Measurements from ENCODE around the gene ANKMY1. TPM values are rescaled to one million over a fixed set of nuclear protein-coding genes. Genes with fewer than 3 reads are reported as not detected.
"Not testable (repeated sequence)": the region's sequence is repeated elsewhere in the genome, so short reads cannot be mapped to it uniquely, and the experiment has no call there.

The ANKMY1 gene
- total and polyA plus RNA-seq, 5 donors from 2014 or later = 3.8 to 37.2 (median 9.6) TPM

- H3K27ac ChIP-seq (ENCODE audit: insufficient read depth, low read length, poor library complexity, severe bottlenecking) = no peak overlapping the region
- DNase-seq (no peak), ATAC-seq (ENCODE audit: low read depth in 2 of 2) (no peak)
- Mint-ChIP-seq H3K27ac (no peak overlapping the region), H3K36me3 (peaks cover 21% of the 10 kb centered on the region), H3K9me3 (peaks cover 0 to 2% (median 1%) of the 10 kb centered on the region in 7 donors), H3K4me3 (no peak overlapping the region), H3K27me3 (no peaks in the 10 kb centered on the region), H3K4me1 (peaks cover 25 to 36% (median 32%) of the 10 kb centered on the region in 4 donors)
- no peaks in the 10 kb centered on the region for H3K9me3 ChIP-seq (ENCODE audit: control insufficient read depth in 2 of 2, low read length in 2 of 2)
- H3K4me1 ChIP-seq (ENCODE audit: control insufficient read depth, insufficient read depth, low read length, poor library complexity, severe bottlenecking) = peaks cover 39% of the 10 kb centered on the region
- no peaks in the 10 kb centered on the region for H3K27me3 ChIP-seq (ENCODE audit: control insufficient read depth, insufficient read depth, low read length)
- peaks cover 28% of the 10 kb centered on the region for H3K36me3 ChIP-seq (ENCODE audit: control insufficient read depth, insufficient read depth, low read length)
- no peak overlapping the region for H3K4me3 ChIP-seq (ENCODE audit: low read depth, low read length)
Observed at GRCh38 chr2:240555541-240556250, 2.1 kb downstream of the ANKMY1 start.

- H3K4me1 Mint-ChIP-seq = peaks cover 23 to 34% (median 30%) of the 10 kb centered on the region in 4 donors
- H3K4me3 Mint-ChIP-seq = no peak overlapping the region
- no peak for ATAC-seq (ENCODE audit: low read depth in 2 of 2)
- Histone ChIP-seq H3K27ac (ENCODE audit: insufficient read depth, low read length, poor library complexity, severe bottlenecking) (no peak overlapping the region), H3K27me3 (ENCODE audit: control insufficient read depth, insufficient read depth, low read length) (no peaks in the 10 kb centered on the region), H3K36me3 (ENCODE audit: control insufficient read depth, insufficient read depth, low read length) (peaks cover 30% of the 10 kb centered on the region), H3K9me3 (ENCODE audit: control insufficient read depth in 2 of 2, low read length in 2 of 2) (no peaks in the 10 kb centered on the region), H3K4me3 (ENCODE audit: low read depth, low read length) (no peak overlapping the region), H3K4me1 (ENCODE audit: control insufficient read depth, insufficient read depth, low read length, poor library complexity, severe bottlenecking) (peaks cover 37% of the 10 kb centered on the region)
- H3K9me3 Mint-ChIP-seq = peaks cover 0 to 2% (median 2%) of the 10 kb centered on the region in 7 donors
- H3K27me3 Mint-ChIP-seq = no peaks in the 10 kb centered on the region
- peaks cover 22% of the 10 kb centered on the region for H3K36me3 Mint-ChIP-seq
- DNase-seq = no peak
- H3K27ac Mint-ChIP-seq = peak overlapping the region in 1 of 3 donors; percentile 45
Observed at GRCh38 chr2:240554767-240555493, 2.9 kb downstream of the ANKMY1 start.

- Histone ChIP-seq H3K27ac (ENCODE audit: insufficient read depth, low read length, poor library complexity, severe bottlenecking) (no peak overlapping the region), H3K4me3 (ENCODE audit: low read depth, low read length) (no peak overlapping the region), H3K9me3 (ENCODE audit: control insufficient read depth in 2 of 2, low read length in 2 of 2) (no peaks in the 10 kb centered on the region), H3K27me3 (ENCODE audit: control insufficient read depth, insufficient read depth, low read length) (no peaks in the 10 kb centered on the region), H3K36me3 (ENCODE audit: control insufficient read depth, insufficient read depth, low read length) (peaks cover 30% of the 10 kb centered on the region), H3K4me1 (ENCODE audit: control insufficient read depth, insufficient read depth, low read length, poor library complexity, severe bottlenecking) (peaks cover 27% of the 10 kb centered on the region)
- Mint-ChIP-seq H3K4me3 (no peak overlapping the region), H3K9me3 (peaks cover 0 to 2% (median 2%) of the 10 kb centered on the region in 7 donors), H3K27me3 (no peaks in the 10 kb centered on the region), H3K27ac (no peak overlapping the region), H3K36me3 (peaks cover 22% of the 10 kb centered on the region), H3K4me1 (peaks cover 17 to 25% (median 21%) of the 10 kb centered on the region in 4 donors)
- ATAC-seq (ENCODE audit: low read depth in 2 of 2) (no peak), DNase-seq (no peak)
Observed at GRCh38 chr2:240553956-240554480, 3.8 kb downstream of the ANKMY1 start.

- Mint-ChIP-seq H3K36me3 (peaks cover 22% of the 10 kb centered on the region), H3K4me3 (no peak overlapping the region), H3K9me3 (peaks cover 0 to 3% (median 2%) of the 10 kb centered on the region in 7 donors), H3K4me1 (peaks cover 11 to 15% (median 14%) of the 10 kb centered on the region in 4 donors), H3K27ac (no peak overlapping the region), H3K27me3 (no peaks in the 10 kb centered on the region)
- no peaks in the 10 kb centered on the region for H3K9me3 ChIP-seq (ENCODE audit: control insufficient read depth in 2 of 2, low read length in 2 of 2)
- H3K4me3 ChIP-seq (ENCODE audit: low read depth, low read length) = no peak overlapping the region
- ATAC-seq (ENCODE audit: low read depth in 2 of 2) = no peak
- peaks cover 30% of the 10 kb centered on the region for H3K36me3 ChIP-seq (ENCODE audit: control insufficient read depth, insufficient read depth, low read length)
- no peak for DNase-seq
- no peaks in the 10 kb centered on the region for H3K27me3 ChIP-seq (ENCODE audit: control insufficient read depth, insufficient read depth, low read length)
- H3K27ac ChIP-seq (ENCODE audit: insufficient read depth, low read length, poor library complexity, severe bottlenecking) = no peak overlapping the region
- H3K4me1 ChIP-seq (ENCODE audit: control insufficient read depth, insufficient read depth, low read length, poor library complexity, severe bottlenecking) = peaks cover 5% of the 10 kb centered on the region
Observed at GRCh38 chr2:240551811-240552210, 6.0 kb downstream of the ANKMY1 start.

GRCh38 chr2:240551288-240551687 lies 6.5 kb downstream of the ANKMY1 start:
- ATAC-seq (ENCODE audit: low read depth in 2 of 2) = no peak
- DNase-seq = no peak
- Mint-ChIP-seq H3K4me1 (peaks cover 5 to 10% (median 9%) of the 10 kb centered on the region in 4 donors), H3K36me3 (peaks cover 18% of the 10 kb centered on the region), H3K27me3 (no peaks in the 10 kb centered on the region), H3K4me3 (no peak overlapping the region), H3K9me3 (peaks cover 0 to 3% (median 2%) of the 10 kb centered on the region in 7 donors), H3K27ac (no peak overlapping the region)
- H3K27ac ChIP-seq (ENCODE audit: insufficient read depth, low read length, poor library complexity, severe bottlenecking) = no peak overlapping the region
- peaks cover 30% of the 10 kb centered on the region for H3K36me3 ChIP-seq (ENCODE audit: control insufficient read depth, insufficient read depth, low read length)
- H3K27me3 ChIP-seq (ENCODE audit: control insufficient read depth, insufficient read depth, low read length) = no peaks in the 10 kb centered on the region
- H3K9me3 ChIP-seq (ENCODE audit: control insufficient read depth in 2 of 2, low read length in 2 of 2) = no peaks in the 10 kb centered on the region
- H3K4me3 ChIP-seq (ENCODE audit: low read depth, low read length) = no peak overlapping the region
- H3K4me1 ChIP-seq (ENCODE audit: control insufficient read depth, insufficient read depth, low read length, poor library complexity, severe bottlenecking) = peaks cover under 1% of the 10 kb centered on the region

DNA sequence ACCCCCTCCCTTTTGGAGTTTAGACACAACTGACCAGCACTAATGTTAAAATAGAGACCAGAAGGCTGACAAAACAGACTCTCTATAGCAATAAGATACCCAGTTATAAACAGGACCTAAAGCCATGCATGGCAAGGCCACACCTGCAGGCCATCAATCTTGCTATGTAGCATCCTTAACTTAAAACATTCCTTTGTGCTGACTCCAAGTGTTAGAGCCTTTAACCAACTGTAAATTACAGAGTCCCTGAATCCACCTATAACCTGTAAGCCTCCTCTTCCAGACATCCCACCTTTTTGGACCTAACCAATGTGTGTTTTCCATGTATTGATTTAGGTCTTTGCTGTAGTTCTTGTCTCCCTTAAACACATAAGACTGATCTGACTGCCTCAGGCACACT lies 17.9 kb downstream of the ANKMY1 start:
- H3K36me3 Mint-ChIP-seq = peaks cover 55% of the 10 kb centered on the region
- H3K4me1 ChIP-seq (ENCODE audit: control insufficient read depth, insufficient read depth, low read length, poor library complexity, severe bottlenecking) = no peaks in the 10 kb centered on the region

DNA sequence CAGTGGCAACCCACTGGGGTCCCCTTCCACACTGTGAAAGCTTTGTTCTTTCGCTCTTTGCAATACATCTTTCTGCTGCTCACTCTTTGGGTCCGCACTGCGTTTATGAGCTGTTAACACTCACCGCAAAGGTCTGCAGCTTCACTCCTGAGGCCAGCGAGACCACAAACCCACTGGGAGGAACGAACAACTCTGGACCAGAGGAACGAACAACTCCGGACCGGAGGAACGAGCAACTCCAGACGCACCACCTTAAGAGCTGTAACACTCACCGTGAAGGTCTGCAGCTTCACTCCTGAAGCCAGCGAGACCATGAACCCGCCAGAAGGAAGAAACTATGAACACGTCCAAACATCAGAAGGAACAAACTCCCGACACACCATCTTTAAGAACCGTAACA lies 18.7 kb downstream of the ANKMY1 start:
- not testable (repeated sequence) for H3K27me3 Mint-ChIP-seq; H3K9me3 ChIP-seq (ENCODE audit: control insufficient read depth in 2 of 2, low read length in 2 of 2); H3K4me3 Mint-ChIP-seq; H3K27ac ChIP-seq (ENCODE audit: insufficient read depth, low read length, poor library complexity, severe bottlenecking); DNase-seq; H3K9me3 Mint-ChIP-seq; H3K4me3 ChIP-seq (ENCODE audit: low read depth, low read length); H3K27me3 ChIP-seq (ENCODE audit: control insufficient read depth, insufficient read depth, low read length); H3K4me1 ChIP-seq (ENCODE audit: control insufficient read depth, insufficient read depth, low read length, poor library complexity, severe bottlenecking); ATAC-seq (ENCODE audit: low read depth in 2 of 2)
- H3K4me1 Mint-ChIP-seq = peaks cover 10 to 32% (median 23%) of the 10 kb centered on the region in 4 donors
- peaks cover 33% of the 10 kb centered on the region for H3K36me3 ChIP-seq (ENCODE audit: control insufficient read depth, insufficient read depth, low read length)
- peak overlapping the region in 1 of 3 donors; percentile 74 for H3K27ac Mint-ChIP-seq
- peaks cover 57% of the 10 kb centered on the region for H3K36me3 Mint-ChIP-seq

More for the DNA sequence above, 17.9 kb downstream of the ANKMY1 start:
- H3K4me3 ChIP-seq (ENCODE audit: low read depth, low read length) = no peak overlapping the region
- Mint-ChIP-seq H3K9me3 (peaks cover 0 to 2% (median 0%) of the 10 kb centered on the region in 7 donors), H3K27ac (peak overlapping the region in 1 of 3 donors; percentile 30), H3K4me1 (peaks cover 10 to 32% (median 25%) of the 10 kb centered on the region in 4 donors), H3K4me3 (no peak overlapping the region), H3K27me3 (no peaks in the 10 kb centered on the region)
- no peaks in the 10 kb centered on the region for H3K27me3 ChIP-seq (ENCODE audit: control insufficient read depth, insufficient read depth, low read length)
- H3K36me3 ChIP-seq (ENCODE audit: control insufficient read depth, insufficient read depth, low read length) = peaks cover 33% of the 10 kb centered on the region
- DNase-seq (no peak), ATAC-seq (ENCODE audit: low read depth in 2 of 2) (no peak)
- no peaks in the 10 kb centered on the region for H3K9me3 ChIP-seq (ENCODE audit: control insufficient read depth in 2 of 2, low read length in 2 of 2)
- no peak overlapping the region for H3K27ac ChIP-seq (ENCODE audit: insufficient read depth, low read length, poor library complexity, severe bottlenecking)

Data from CD4-positive, CD25-positive, alpha-beta regulatory T cell (primary cell).